ENCODE measurements around the gene GNRHR.

GRCh38 chr4:67691328-67691727 is 62.9 kb downstream of the GNRHR start:
- TF ChIP-seq CTCF (IDR thresholded peaks at IDR 0.05) (no peak), POLR2A (IDR thresholded peaks at IDR 0.05) (no peak), POLR2AphosphoS5 (IDR thresholded peaks at IDR 0.05) (no peak), EP300 (IDR thresholded peaks at IDR 0.05) (no peak)

Data from upper lobe of left lung (tissue), 4 donors.